HG02623 (cell line): ENCODE data around the gene OR51B6.
"Not testable (repeated sequence)": the region's sequence is repeated elsewhere in the genome, so short reads cannot be mapped to it uniquely, and the experiment has no call there.

Source experiments
- ATAC-seq: cut with Tn5 transposase; IDR thresholded peaks from one replicate; pipeline ENCODE4 v1.9.1; 2021; ENCODE audit warnings: moderate library complexity; ENCODE audit not compliant: unreplicated experiment

The OR51B6 gene

GRCh38 chr11:5351208-5351607 lies at the start of gene OR51B6:
TSS of gene OR51B6 (plus strand) at chr11:5351508. CDS start at chr11:5351508, 0 bp downstream.
- ATAC-seq: no peak

DNA sequence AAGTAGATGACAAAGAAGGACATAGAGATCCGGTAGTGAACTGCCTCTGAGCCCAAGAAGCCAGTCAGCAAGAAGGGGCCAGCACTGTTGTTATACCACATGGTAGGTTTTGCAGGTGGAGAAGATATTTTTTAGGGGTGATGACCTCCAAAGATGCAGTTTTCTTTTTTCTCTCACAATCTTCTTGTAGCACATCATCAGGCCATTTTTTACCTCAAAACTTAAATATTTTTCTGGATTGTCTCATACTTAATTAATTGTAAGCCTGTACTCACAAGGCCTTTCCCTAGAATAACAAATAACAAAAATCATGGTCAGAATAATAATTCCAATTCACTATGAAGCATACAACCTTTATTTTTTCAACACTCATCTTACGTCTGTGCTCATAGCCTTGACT lies 49.5 kb upstream of the OR51B6 start, which contains the start of gene OR51B4:
Gene OR51B4, minus strand, starts transcription at position 101 of the 400 bp plus-strand sequence. Its CDS starts 0 bp downstream, at position 101.
- ATAC-seq: no peak

- no peak for ATAC-seq
Measured at GRCh38 chr11:5303626-5304025, 47.7 kb upstream of the OR51B6 start.

- no peak for ATAC-seq
Measured at GRCh38 chr11:5304046-5304445, 47.3 kb upstream of the OR51B6 start.

- ATAC-seq: no peak
Measured at GRCh38 chr11:5307256-5308019, 43.9 kb upstream of the OR51B6 start.

- no peak for ATAC-seq
Measured at GRCh38 chr11:5310423-5310822, 40.9 kb upstream of the OR51B6 start.

DNA sequence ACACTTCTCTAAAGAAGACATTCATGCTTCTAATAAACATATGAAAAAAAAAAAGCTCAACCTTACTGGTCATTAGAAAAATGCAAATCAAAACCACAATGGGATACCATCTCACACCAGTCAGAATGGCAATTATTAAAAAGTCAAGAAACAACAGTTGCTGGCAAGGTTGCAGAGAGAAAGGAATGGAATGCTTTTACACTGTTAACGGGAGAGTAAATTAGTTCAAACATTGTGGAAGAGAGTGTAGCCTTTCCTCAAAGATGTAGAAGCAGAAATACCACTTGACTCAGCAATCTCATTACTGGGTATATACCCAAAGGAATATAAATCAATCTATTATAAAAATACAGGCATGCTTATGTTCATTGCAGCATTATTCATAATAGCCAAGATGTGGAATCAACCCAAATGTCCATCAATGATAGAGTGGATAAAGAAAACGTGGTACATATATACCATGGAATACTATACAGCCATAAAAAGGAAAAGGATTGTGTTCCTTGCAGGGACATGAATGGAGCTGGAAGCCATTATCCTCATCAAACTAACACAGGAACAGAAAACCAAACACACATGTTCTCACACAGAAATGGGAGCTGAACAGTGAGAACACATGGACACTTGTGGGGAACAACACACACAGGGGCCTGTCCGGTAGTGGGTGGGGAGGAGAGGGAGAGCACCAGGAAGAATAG lies 37.8 kb upstream of the OR51B6 start:
- ATAC-seq: not testable (repeated sequence)

DNA sequence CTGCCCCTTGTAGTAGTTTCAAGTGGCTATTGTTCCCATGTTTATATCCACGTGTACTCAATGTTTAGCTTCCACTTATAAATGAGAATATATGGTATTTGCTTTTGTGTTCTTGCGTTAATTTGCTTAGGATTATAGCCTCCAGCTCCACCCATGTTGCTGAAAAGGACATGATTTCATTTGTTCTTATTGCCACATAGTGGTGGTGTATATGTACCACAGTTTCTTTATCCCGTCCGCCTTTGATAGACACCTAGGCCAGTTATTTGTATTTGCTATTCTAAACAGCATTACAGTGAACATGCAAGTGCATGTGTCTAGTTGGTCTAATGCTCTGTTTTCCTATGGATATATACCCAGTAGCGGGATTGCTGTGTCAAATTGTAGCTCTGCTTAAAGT lies 34.0 kb upstream of the OR51B6 start:
- ATAC-seq: no peak

GRCh38 chr11:5324197-5324596 lies 27.1 kb upstream of the OR51B6 start, which contains the start of gene OR51B2:
TSS of gene OR51B2 (minus strand) at chr11:5324297. CDS start at chr11:5324297, 0 bp downstream.
- ATAC-seq: no peak

DNA sequence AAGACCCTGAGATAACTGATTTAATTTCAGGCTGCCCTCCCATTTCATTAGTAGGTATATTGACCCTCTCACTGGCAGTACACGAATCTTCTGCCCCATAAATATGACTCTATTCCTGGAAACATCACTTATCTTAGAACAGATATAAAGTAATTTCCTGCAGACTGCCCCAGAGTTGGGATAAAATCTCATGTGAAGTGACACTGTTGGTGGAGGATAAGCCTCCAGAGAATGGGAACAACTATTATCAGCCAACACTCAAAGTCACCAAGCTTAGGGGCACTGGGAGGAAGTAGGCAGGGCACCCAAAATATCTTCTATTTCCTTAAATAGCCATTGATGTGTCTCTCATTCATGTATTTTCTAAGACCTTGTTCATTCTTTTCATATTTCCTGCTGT lies 16.1 kb upstream of the OR51B6 start:
- ATAC-seq: no peak

DNA sequence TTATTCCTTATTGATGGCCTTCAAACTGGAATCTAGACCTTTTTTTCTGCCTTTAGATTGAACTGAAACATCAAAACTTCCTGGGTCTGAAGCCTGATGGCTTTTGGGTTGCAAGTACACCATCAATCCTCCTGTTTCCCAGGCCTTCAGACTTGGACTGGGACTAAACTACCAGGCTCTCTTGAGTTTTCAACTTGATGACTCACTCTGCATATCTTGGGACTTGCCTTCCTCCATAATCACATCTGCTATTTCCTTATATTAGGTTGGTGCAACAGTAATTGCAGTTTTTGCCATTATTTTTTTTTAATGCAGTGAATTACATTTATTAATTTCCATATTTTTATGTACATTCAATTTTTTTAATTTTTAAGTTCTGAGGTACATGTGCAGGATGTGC lies 15.0 kb upstream of the OR51B6 start:
- ATAC-seq: no peak

GRCh38 chr11:5337253-5337652 lies 14.1 kb upstream of the OR51B6 start:
- ATAC-seq: not testable (repeated sequence)

DNA sequence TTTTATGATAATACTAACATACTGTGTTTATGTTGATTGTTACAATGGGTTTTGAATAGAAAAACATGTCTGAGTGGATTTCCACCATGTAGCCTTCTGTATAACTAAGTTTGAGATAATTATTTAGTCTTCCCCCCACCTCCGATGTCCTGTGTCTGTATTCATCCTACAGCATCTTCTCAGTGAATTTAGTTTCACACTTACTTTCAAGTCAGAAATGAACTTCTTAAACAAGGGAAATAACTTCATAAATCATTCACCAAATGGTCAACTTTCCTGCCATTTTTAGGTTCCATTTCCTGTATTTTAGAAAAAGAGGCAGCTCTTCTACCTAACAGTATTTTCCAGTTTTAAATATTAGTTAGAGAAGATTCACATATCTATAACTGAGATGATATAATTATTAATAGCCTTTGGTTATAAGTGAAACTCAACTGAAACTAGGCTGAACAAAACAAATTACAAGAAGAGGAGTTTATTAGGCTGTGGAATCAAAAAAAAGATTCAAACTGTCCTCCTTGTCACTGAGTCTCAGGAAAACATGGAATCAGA lies 11.5 kb upstream of the OR51B6 start:
- ATAC-seq: peak; percentile 63

GRCh38 chr11:5343474-5344335 lies 7.6 kb upstream of the OR51B6 start, which contains the start of gene OR51B5:
TSS of gene OR51B5 (minus strand) at chr11:5343524. CDS start at chr11:5343524, 0 bp downstream.
- ATAC-seq: no peak

GRCh38 chr11:5345831-5346230 lies 5.5 kb upstream of the OR51B6 start:
- ATAC-seq: no peak

GRCh38 chr11:5348551-5349194 lies 2.6 kb upstream of the OR51B6 start:
- no peak for ATAC-seq

GRCh38 chr11:5349550-5349949 lies 1.8 kb upstream of the OR51B6 start:
- ATAC-seq: no peak

DNA sequence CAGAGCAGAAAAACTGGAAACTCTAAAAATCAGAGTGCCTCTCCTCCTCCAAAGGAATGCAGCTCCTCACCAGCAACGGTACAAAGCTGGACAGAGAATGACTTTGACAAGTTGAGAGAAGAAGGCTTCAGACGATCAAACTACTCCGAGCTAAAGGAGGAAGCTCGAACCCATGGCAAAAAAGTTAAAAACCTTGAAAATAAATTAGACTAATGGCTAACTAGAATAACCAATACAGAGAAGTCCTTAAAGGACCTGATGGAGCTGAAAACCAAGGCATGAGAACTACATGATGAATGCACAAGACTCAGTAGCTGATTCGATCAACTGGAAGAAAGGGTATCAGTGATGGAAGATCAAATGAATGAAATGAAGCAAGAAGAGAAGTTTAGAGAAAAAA lies 4.7 kb downstream of the OR51B6 start:
- ATAC-seq: not testable (repeated sequence)

GRCh38 chr11:5362017-5362625 lies 10.8 kb downstream of the OR51B6 start:
- no peak for ATAC-seq

GRCh38 chr11:5363679-5364078 lies 12.4 kb downstream of the OR51B6 start:
- no peak for ATAC-seq
